ENCODE data around the gene DIPK1B.

Gene DIPK1B

DNA sequence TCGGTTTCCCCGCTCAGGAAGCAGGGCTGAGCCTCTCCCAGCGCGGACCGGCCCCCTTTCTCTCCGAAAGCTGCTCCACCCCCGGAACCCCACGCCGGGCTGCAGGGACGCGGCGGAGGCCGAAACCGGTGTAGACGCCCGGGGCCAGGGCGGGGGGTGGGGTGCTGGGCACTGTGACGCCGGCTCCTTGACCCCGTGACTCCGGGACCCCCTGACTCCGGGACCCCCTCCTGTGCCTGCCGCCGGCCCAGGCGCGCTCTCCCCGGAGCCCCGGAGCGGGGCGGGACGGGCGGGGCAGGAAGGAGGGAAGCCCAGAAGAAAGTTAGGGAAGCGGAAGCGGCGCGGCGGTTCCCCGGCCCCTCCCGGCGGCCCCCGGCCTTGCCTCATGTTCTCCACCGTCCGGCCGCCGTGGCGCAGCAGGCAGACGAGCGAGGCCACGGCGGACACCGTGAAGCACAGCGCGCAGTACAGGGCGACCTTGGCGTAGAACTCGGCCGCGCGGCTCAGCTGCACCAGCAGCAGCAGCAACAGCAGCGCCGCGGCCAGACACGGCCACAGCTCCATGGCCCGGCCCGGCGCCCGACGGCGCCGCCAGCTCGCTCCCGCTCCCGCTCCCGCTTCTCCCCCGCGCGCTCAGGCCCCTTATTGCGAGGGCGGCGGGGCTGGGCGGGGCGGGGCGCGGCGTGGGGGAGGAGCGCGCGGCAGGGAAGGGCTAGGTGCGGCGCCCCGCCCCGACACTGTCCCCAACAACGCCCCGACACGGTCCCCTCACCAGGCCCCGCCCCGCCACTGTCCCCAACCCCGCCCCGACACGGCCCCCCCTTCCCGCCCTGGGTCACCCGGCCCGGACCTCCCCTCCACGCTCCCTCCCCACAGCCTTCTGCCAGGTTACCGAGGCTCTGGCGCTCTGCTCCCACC lies 25.3 kb upstream of the DIPK1B start, which contains the start of gene AGPAT2:
AGPAT2 (minus strand) TSS at position 664 of the 918 bp plus-strand sequence; CDS start at position 564, 100 bp downstream.
- DNase-seq: peak; percentile 84

DNA sequence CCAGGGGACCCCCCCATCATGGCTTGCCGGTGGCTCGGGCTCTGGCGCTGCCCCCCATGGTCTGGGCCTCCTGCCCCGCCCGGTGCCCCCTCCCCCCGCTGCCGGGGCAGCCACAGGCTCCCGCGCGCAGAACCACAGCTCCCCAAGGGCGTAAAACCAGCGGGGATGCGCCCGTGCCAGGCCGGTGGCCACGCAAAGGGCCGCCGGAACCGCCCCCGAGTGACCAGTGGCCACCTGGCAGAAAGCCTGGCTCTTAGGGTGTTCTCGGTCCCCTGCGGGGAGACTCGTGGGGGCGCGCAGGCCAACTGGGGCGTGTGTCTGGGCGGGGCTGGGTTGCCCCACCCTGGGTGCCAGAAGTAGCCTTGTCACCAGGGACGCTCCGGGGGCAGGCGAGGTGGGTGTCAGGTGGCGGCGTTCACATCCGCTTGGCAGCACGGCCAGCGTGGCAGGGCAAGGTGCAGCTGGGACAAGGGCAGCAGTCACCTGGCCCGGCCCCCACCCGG lies 24.6 kb upstream of the DIPK1B start:
- no peak for DNase-seq

DNA sequence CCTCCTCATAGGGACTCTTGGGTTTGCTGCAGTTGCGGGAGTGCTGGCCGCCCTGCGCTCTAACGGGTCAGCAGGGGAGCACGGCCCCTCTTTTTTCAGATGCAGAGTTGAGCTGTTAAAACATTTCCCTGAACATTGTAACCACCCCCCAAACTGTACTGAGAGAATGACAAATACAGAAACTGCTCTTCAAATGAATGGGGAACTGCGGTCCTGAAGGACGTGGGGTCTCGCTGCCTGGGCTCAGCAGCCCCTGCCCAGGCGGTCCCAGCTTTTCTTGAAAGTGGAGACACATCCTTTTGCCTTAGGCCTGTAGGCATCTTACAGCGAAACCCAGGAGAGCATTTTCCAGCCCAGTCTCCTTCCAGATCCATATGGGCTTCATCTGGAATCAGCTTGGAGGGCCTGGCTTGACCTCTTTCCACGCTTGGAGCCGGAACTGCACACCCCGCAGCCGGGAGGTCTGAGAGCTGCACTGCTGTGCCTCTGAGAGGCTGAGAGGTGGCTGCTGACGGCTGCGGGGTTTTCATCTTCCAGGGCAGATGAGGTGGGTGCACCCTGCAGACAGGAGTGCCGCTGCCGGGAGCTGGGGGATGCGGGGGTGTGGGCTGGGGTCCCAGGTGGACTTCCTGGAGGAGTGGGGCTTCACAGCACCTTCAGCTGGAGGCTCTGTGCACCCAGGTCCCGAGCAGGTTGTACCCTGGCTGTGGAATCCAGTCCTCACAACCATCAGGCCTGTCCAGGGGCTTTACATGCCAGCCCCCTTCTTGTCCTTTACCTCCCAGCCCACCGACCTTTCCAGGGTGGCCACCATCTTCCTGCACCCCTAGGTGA lies 23.9 kb upstream of the DIPK1B start:
- DNase-seq: no peak

DNA sequence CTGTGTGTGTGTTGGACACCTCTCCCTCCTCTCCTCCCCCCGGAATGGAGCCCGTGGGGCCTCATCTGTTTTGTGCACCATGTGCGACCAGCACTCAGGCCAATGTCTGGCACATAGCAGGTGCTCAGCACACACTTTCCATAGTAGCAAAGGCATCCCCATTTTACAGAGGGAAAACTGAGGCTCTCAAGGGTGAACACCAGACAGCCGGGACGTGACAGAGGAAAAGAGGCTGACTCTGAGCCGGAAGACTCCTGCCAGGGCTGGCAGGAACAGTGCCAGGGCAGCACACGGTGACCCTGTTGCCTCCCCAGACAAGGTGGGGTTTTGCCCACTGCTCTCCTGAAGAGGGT lies 23.3 kb upstream of the DIPK1B start:
- DNase-seq: no peak

DNA sequence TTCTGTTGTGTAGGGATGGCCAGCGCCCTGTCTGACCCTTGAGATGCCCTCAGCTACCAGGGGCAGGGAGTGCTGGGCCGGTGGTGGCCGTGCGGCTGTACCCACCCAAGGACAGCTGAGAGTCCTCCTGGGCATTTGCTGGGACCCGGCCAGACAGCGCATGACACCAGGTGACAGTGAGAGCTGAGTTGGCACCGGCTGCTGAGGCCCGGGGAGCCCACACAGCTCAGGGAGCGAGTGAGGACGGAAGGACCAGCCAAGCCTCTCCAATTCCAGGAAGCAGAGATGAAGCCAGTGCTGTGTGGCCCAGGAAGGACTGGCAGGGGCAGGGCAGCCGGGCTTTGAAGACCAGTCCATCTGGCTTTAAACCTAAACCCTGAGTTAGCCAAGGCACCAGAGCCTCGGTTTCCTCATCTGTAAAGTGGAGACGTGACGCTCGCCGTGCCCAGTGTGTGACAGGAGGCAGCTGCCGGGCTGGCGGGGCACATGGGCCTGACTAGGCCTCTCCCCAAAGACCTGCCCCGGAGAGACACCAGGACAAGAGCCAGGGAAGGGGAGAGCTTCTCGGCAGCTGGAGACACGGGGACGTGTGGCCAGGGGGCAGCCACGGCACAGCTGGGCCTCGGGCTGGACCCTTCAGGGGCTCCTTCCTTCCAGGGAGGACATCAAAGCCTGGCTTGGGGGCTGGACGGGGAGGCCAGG lies 22.1 kb upstream of the DIPK1B start:
- no peak for DNase-seq

DNA sequence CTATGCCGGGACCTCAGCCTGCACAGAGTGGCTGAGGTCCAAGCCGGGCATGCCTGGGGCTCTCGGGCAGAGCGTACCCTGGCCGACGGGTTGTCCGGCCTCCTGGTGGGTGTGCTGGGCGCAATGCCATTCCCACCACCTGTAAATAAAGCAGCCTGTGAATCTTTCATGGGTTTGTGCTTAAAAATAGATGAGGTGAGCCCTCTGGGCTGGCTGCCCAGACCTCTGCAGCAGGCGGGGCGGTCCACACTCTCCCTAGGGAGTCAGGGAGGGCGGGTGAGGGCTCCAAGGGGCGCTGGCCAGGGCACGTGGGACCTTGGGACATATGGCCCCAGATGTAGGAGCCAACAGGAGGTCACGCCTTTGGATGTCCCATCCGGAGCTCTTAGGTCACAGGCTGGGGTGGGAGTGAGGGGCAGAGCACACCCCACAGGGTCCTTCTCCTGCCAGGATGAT lies 21.5 kb upstream of the DIPK1B start:
- no peak for DNase-seq

DNA sequence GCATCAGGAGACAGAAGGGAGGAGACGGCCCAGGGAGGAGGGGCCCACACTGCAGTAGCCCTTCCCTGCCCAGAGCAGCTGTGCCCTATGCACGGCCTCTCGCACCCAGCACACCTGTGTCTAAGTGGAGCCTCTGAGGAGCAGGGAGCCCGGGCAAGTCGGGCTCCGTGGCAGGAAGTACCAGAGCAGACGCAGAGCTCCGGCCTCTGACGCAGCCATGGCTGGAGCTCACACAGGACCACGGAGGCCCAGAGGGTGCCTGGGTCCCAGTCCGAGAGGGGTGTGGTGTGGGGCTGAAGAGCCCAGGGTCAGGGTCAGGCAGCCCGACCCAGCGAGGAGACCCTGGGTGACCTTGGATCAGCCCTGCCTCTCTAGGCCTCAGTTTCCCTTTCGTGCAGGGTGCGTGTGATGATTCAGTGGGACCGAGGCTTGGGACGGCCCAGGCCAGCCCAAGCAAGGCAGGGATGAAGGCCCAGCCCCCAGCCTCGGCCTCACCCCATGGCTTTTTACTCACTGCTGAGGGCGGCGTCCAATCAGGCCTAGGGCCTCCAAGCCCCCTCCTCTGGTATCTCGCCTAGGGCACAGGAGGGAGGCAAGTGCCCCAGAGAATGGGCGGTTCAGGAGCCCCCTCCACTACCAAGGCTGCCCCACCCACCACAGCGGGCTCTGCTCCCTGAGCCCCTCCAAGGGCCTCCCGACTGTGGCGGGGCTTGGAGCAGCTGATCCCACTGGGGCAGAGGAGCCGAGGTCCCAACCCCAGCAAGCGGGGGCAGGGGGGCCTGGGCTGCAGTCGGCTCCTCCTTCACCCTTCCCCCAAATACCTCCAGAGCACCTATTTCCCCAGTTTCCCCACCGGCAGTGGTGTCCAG lies 20.8 kb upstream of the DIPK1B start:
- no peak for DNase-seq

DNA sequence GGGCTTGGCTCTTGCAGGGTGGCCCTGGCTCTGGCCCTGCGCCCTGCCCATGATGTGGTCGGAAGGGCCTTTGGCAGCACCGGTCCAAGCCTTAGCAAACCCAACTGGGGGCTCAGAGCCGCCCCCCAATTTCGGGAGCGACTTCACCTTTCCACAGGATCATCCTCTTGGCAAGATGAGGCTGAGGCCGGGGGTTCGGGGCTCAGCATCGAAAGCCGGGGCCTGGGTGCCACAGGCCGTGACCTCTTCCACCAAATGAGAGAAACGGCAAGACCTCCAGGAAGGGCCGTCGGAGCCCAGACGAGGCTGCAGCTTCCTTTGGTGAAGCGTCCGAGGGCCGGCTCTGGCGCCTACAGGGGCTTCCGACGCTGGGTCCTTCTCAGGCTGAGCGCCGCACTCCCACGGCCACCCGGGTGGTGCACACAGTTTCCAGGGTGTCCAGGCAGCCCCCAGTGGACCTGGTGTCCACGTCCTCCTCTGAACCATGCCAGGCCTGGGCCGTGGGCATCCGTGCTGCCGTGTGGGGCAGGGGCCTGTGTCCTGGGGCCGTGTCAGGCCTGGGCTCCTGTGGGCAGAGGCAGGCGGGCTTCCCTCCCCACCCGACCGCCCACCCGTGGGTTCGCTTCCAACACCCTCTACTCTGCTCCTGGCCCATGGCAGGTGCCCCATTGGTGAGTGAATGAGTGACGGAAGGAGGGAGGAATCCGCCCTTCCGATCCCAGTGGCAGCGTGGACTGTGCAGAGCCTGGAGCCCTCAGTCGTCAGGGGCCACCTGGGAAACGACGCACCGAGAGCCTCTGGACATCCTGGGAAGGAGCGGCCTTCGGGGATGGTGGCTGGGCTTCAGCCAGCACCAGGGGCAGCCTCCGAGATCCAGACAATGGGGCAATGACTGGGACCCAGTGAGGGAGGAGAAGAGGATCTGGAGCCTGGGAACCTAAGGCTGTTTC lies 19.9 kb upstream of the DIPK1B start:
- DNase-seq: no peak

DNA sequence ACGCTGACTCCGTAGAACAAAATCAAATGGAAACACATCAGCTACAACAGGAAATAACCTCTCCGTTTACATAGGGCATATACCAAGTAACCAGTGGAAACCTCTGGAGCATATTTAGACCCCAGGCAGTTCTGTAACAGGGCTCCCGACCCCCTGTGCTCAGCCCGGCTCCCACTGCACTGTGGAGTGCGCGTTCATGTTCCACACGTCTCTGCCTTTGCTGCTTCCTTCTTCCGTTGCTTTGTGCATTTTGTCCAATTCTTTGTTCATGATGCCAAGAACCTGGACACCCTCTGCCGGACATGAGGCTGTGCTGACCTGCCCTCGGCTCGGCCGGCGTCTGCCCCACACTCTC lies 19.3 kb upstream of the DIPK1B start:
- no peak for DNase-seq

DNA sequence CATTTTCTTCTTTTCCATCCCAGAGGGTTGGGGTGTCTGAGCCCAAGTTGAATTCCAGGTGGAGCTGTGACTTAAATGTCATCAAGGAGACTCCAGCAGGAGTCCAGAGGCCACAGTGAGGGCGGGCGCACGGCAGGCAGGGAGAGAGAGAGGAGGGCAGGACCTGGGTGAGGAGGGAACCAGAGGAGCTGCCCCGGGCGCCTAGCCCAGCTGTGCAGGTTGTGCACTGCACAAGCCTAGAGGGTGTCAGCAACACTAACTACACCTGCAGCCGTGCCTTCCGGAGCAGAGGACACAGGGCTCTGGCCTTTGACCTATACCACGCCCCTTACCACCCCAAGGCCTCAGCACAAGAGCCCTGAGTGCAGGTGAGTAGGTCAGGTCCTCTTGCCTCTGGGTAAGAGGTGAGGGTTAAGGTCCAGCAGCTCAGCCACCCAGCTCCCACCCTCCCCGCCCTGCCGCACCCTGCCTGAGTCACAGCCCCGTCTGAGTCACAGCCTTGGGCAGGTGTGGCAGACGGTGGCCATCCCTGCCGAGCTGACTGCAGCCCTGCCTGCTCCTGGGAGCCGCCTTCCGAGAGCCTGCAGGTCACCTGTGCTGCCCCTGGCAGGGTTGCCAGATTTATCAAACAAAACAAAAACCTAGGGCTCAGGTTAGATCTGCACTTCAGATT lies 18.7 kb upstream of the DIPK1B start:
- no peak for DNase-seq

DNA sequence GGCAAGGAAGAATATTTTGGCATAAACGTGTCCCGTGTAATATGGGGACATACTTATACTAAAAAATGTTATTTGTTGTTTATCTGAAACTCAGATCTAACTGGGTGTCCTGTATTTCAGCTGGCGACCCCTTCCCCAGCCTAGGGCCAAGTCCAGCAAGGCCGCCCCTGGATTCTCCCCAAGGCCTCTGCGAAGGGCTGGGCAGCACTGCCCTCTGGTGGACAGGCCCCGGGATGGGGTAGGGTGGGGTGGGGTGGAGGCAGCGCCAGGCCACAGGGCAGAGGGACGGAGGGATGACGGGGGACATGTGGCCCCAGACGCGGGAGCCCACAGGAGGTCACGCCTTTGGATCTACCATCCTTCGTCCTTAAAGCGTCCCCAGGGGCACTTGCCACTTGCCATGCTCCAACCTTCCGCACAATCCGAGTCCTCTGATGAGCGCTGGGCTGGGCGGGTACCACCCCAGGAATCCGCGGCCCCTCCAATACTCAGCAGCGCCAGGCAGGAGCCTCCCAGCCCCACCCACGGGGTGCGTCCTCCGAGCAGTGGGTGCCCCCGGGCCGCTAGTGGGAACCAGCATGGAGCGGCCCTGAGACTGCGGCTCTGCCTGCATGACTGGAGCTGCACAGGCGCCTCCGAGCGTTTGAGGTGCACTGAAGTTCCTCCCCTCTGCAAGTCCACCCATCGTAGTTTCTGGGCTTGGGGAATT lies 18.1 kb upstream of the DIPK1B start:
- peak; percentile 76 for DNase-seq

DNA sequence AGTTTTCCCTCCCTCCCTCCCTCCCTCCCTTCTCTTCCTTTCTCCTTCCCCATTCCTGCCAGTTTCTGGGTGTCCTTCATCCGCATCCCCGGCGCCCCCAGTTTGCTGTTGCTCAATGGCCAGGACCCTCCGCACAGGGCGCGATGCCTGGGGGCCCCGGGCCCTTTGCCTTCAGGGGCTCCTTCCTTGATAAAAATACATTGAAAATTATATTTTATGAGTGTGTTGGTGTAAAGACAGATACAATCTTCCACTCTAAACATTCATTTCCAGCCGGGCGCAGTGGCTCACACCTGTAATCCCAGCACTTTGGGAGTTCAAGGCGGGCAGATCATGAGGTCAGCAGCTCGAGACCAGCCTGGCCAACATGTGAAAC lies 17.5 kb upstream of the DIPK1B start:
- DNase-seq: no peak

DNA sequence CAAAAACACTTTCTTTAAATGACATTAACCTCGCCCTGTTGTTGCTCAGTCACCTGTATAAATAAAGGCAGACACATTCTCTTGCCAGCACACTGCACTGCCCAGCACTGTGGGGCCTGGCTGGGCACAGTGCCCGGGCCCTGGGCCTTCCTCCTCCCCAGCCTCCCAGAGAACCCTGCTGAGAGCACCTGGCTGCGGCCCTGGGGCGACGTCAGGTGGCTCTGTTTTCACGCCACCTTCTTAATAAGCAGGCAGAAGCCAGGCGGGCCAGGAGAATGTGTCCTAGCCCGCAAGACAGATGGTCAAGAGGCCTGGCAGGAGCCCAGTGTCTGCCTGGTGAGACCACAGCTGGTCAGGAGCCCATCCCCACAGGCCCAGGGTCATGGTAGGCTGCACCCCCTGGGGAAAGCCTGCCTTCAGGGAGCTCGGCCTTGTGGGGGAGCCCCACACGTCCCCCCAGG lies 16.9 kb upstream of the DIPK1B start:
- DNase-seq: no peak

DNA sequence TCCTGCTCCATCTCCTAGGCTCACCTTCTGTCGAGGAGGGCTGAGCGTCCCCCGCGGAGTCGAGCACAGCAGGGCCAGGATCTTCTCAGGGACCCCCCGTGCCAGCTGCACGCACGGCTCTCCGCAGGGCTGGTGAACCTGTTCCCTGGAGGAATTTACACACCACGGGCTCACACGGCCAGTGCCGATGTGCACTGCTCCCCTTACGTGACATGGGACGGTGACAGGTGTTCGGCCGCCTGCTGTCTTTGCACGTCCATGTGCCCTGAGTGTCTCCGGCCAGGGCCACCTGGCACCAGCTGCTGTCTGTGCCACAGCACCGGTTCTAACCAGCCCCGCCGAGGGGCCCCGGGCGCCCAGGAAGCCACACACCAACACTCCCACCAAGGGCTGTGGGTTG lies 16.4 kb upstream of the DIPK1B start:
- DNase-seq: no peak

DNA sequence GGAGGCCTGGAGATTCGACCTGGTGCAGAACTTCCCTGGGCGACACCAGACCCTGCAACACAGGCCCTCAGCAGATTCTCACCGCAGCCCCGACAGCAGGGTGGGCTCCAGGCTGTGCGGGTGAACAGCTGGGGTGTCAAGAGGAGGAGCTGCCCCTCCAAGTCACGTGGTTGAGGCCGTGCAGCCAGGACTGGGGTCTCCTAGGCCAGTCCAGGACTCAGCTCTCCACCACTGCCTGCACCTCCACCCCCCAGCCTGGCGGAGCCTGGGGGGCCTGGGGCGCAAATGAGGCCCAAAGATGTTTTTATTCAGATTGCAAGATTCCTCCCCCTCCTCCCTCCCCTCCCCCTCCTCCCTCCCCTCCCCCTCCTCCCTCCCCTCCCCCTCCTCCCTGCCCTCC lies 15.9 kb upstream of the DIPK1B start:
- DNase-seq: no peak

DNA sequence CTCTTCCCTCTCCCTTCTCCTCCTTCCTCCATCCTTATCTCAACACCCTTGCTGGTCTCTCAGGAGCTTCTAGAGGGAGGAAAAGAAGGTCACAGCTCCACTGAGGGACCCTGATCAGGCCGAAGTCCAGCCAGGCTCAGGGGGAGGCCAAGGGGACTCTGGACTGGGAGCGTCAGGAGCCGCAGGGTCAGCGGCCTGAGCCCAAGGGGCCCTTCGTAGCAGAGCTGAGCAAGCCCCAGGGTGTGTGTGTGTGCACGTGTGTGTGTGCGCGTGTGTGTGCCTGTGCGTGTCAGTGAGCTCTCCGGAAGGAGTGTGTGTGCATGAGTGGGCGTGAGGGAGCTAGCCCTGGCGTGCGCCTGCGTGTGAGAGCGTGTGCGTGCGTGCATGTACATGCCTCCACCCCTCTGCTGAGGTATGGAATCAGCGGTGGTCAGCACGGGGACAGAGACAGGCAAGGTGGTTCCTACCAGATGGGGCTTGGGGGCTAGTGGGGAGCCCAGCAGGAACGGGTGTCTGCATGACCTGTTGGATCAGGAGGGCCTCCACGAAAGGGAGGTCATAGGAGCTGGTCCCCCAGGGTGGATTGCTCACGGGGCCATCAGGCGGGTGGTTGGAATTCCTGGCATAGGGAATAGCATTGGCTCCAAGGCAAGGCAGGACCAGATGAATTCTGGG lies 15.1 kb upstream of the DIPK1B start:
- no peak for DNase-seq

DNA sequence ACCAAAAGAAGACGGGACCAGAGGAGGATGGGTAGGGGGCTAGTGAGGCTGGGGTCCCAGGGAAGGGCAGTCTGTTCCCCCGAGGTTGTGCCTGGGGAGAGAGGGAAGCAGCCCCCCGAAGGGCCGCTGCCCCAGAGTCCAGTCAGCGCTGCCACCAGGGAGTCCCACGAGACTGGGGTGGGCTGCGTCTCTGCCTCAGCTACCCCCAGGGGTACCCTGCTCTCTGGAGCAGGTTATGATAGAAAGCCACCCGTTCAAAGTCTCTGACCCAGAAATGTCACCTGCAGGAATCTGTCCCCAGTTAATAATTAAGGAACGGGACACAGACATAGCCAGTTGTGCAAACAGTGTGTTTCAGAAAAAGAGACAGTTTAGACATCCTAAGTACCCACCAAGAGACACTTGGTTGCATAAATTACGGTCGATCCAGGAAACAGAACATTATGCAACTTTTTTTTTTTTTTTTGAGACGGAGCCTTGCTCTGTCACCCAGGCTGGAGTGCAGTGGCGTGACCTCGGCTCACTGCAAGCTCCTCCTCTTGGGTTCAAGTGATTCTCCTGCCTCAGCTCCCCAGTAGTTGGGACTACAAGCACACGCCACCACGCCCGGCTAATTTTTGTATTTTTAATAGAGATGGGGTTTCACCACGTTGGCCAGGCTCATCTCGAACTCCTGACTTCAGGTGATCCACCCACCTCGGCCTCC lies 14.4 kb upstream of the DIPK1B start:
- DNase-seq: no peak

DNA sequence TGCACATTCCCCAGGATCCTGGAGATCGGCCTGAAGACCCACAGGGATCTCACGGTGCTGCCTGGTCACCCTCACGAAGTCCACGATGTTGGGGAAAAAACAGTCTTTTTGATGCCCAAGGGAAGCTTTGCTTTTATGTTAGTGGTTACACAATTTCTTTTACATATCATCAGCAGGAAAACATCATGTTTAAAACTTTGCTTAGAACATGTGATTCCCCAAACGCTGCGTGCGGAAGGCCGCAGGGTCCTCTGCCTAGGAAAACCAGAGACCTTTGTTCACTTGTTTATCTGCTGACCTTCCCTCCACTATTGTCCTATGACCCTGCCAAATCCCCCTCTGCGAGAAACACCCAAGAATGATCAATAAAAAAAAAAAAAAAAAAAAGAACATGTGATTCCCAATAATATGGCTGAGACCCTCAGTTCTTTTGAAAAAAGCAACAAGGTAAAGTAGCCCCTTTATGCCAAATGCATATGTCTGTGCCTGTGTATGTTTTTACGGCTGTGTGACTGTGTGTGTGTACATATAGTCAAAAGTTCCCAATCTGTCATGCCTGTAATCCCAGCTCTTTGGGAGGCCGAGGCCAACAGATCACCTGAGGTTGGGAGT lies 13.6 kb upstream of the DIPK1B start:
- DNase-seq: no peak

All from activated CD8-positive, alpha-beta memory T cell treated with anti-CD3 and anti-CD28 coated beads, Interleukin-2, amount 50 U/mL, for 48 hours (primary cell).